H9 (cell line): ENCODE measurements around the gene NME4. TPM values are rescaled to one million over a fixed set of nuclear protein-coding genes. Genes with fewer than 3 reads are reported as not detected.

Experiments used
- DNase-seq: peaks from one replicate; pipeline ENCODE4 v3.0.0-alpha.2; 2017
- H2AFZ ChIP-seq: one replicate; pipeline ENCODE4 v1.6.1; 2013; ENCODE audit warnings: mild to moderate bottlenecking, low read length, control low read depth, moderate library complexity
- H2AK5ac ChIP-seq: 2 replicates; pipeline ENCODE4 v1.6.1; 2013; ENCODE audit warnings: low read length, control low read depth, mixed read lengths; ENCODE audit not compliant: insufficient read length
- H2BK120ac ChIP-seq: one replicate; pipeline ENCODE4 v1.6.1; 2013; ENCODE audit warnings: low read depth, mild to moderate bottlenecking, low read length, control low read depth, inconsistent platforms; ENCODE audit not compliant: poor library complexity, severe bottlenecking
- H2BK12ac ChIP-seq: 2 replicates; pipeline ENCODE4 v1.6.1; 2013; ENCODE audit warnings: low read length, control low read depth, mixed read lengths, low read depth; ENCODE audit not compliant: insufficient read length
- H2BK15ac ChIP-seq: 2 replicates; pipeline ENCODE4 v1.6.1; 2013; ENCODE audit warnings: low read depth, low read length, control low read depth
- H2BK20ac ChIP-seq: one replicate; pipeline ENCODE4 v1.6.1; 2013; ENCODE audit warnings: low read depth, mild to moderate bottlenecking, low read length, control low read depth, inconsistent platforms; ENCODE audit not compliant: poor library complexity, severe bottlenecking
- H2BK5ac ChIP-seq: 2 replicates; pipeline ENCODE4 v1.6.1; 2013; ENCODE audit warnings: low read length, control low read depth, mixed read lengths; ENCODE audit not compliant: insufficient read length
- H3K14ac ChIP-seq: 2 replicates; pipeline ENCODE4 v1.6.1; 2013; ENCODE audit warnings: low read length, control low read depth; ENCODE audit not compliant: insufficient read depth
- H3K18ac ChIP-seq: 2 replicates; pipeline ENCODE4 v1.6.1; 2013; ENCODE audit warnings: low read depth, mild to moderate bottlenecking, mixed read lengths, low read length, control low read depth; ENCODE audit not compliant: insufficient read length
- H3K23ac ChIP-seq: 2 replicates; pipeline ENCODE4 v1.6.1; 2013; ENCODE audit warnings: low read length, control low read depth, mixed read lengths, low read depth; ENCODE audit not compliant: insufficient read length
- H3K23me2 ChIP-seq: 2 replicates; pipeline ENCODE4 v1.6.1; 2013; ENCODE audit warnings: low read depth, mild to moderate bottlenecking, mixed read lengths, low read length, control low read depth; ENCODE audit not compliant: insufficient read length, poor library complexity, severe bottlenecking
- H3K27ac ChIP-seq: 2 replicates; pipeline ENCODE4 v1.5.1; 2013; ENCODE audit warnings: low read length, control low read depth, mixed read lengths, low read depth; ENCODE audit not compliant: insufficient read length
- H3K27me3 ChIP-seq: 2 replicates; pipeline ENCODE4 v1.6.1; 2013; ENCODE audit warnings: low read length, control low read depth, inconsistent platforms; ENCODE audit not compliant: insufficient read depth
- H3K4ac ChIP-seq: 2 replicates; pipeline ENCODE4 v1.6.1; 2013; ENCODE audit warnings: low read depth, mild to moderate bottlenecking, control low read depth, inconsistent platforms, low read length, moderate library complexity
- H3K4me1 ChIP-seq: 2 replicates; pipeline ENCODE4 v1.6.1; 2013; ENCODE audit warnings: low read length, control low read depth, inconsistent platforms; ENCODE audit not compliant: insufficient read depth
- H3K4me2 ChIP-seq: 2 replicates; pipeline ENCODE4 v1.6.1; 2013; ENCODE audit warnings: low read length, control low read depth, mixed read lengths; ENCODE audit not compliant: insufficient read length, insufficient read depth
- H3K56ac ChIP-seq: 2 replicates; pipeline ENCODE4 v1.6.1; 2013; ENCODE audit warnings: low read depth, mild to moderate bottlenecking, mixed read lengths, low read length, control low read depth; ENCODE audit not compliant: insufficient read length
- H3K79me1 ChIP-seq: 2 replicates; pipeline ENCODE4 v1.6.1; 2013; ENCODE audit warnings: low read depth, mild to moderate bottlenecking, moderate library complexity, low read length, control low read depth, inconsistent platforms; ENCODE audit not compliant: insufficient read depth, poor library complexity, severe bottlenecking
- H3K79me2 ChIP-seq: 2 replicates; pipeline ENCODE4 v1.6.1; 2013; ENCODE audit warnings: low read length, control low read depth, inconsistent platforms; ENCODE audit not compliant: insufficient read depth
- H3K9ac ChIP-seq: 2 replicates; pipeline ENCODE4 v1.6.1; 2013; ENCODE audit warnings: low read length, control low read depth, mixed read lengths; ENCODE audit not compliant: insufficient read length; ENCODE audit errors: extremely low read depth
- H3K9me3 ChIP-seq: one replicate; pipeline ENCODE4 v1.6.1; 2013; ENCODE audit warnings: low read depth, low read length, inconsistent platforms; ENCODE audit not compliant: control insufficient read depth
- H3T11ph ChIP-seq: one replicate; pipeline ENCODE4 v1.6.1; 2013; ENCODE audit warnings: mild to moderate bottlenecking, low read length, control low read depth, inconsistent platforms
- H4K20me1 ChIP-seq: one replicate; pipeline ENCODE4 v1.6.1; 2013; ENCODE audit not compliant: control insufficient read depth, insufficient read length, insufficient read depth
- H4K5ac ChIP-seq: 2 replicates; pipeline ENCODE4 v1.6.1; 2013; ENCODE audit warnings: low read depth, mild to moderate bottlenecking, mixed read lengths, low read length, control low read depth; ENCODE audit not compliant: insufficient read length
- H4K8ac ChIP-seq: replicated peaks from 2 replicates; pipeline ENCODE4 v1.6.1; 2013; ENCODE audit warnings: low read length, control low read depth, mixed read lengths, low read depth; ENCODE audit not compliant: insufficient read length
- H4K91ac ChIP-seq: 2 replicates; pipeline ENCODE4 v1.6.1; 2013; ENCODE audit warnings: low read depth, mild to moderate bottlenecking, moderate library complexity, mixed read lengths, low read length, control low read depth; ENCODE audit not compliant: insufficient read length
- H3K27ac Mint-ChIP-seq, 3 experiments: 2 replicates in 2 of 3; 3 replicates in 1 of 3; pipeline ENCODE4 v1.8.0; 2020 to 2021; ENCODE audit warnings: mixed read lengths in 3 of 3, mild to moderate bottlenecking in 1 of 3, moderate library complexity in 1 of 3
- H3K27me3 Mint-ChIP-seq: 2 replicates; pipeline ENCODE4 v1.8.0; 2021; ENCODE audit warnings: low read depth, mild to moderate bottlenecking, moderate library complexity, mixed read lengths
- H3K36me3 Mint-ChIP-seq, 3 experiments: 2 replicates in 2 of 3; 3 replicates in 1 of 3; pipeline ENCODE4 v1.8.0; 2020 to 2021; ENCODE audit warnings: low read depth in 3 of 3, mixed read lengths in 3 of 3; ENCODE audit not compliant: insufficient read depth in 1 of 3
- H3K4me1 Mint-ChIP-seq, 2 experiments: 2 replicates each; pipeline ENCODE4 v1.8.0; 2020; ENCODE audit warnings: mixed read lengths in 2 of 2
- H3K4me3 Mint-ChIP-seq, 2 experiments: 2 replicates in 1 of 2; 3 replicates in 1 of 2; pipeline ENCODE4 v1.8.0; 2020 to 2021; ENCODE audit warnings: mild to moderate bottlenecking in 2 of 2, mixed read lengths in 2 of 2, moderate library complexity in 1 of 2
- H3K9me3 Mint-ChIP-seq, 2 experiments: 2 replicates in 1 of 2; 3 replicates in 1 of 2; pipeline ENCODE4 v1.8.0; 2020; ENCODE audit warnings: mild to moderate bottlenecking in 2 of 2, mixed read lengths in 2 of 2, moderate library complexity in 1 of 2
- WGBS: extraction: QIAGEN DNeasy Blood & Tissue Kit; methylation state at CpG from one replicate; pipeline ENCODE4 v1.1.7; 2013; ENCODE audit warnings: missing lambda C conversion rate, low lambda C conversion rate, mixed read lengths; ENCODE audit not compliant: insufficient read length; ENCODE audit errors: extremely low coverage; 5-methylcytosine and 5-hydroxymethylcytosine counted together
- total RNA-seq: library from RNA; stranded (reverse); gene quantifications from 2 replicates; pipeline ENCODE4 v1.2.1, GENCODE V29; 2021
- TF ChIP-seq, protein P1 (sequence below): fragments of 200-600 bp; sonication (generic); conservative IDR thresholded peaks from 3 replicates; pipeline ENCODE4 v1.8.0; 2021; ENCODE audit warnings: antibody characterized with exemption, mild to moderate bottlenecking

The NME4 gene
- total RNA-seq, 1 experiment from 2014 or later, result 320 TPM

DNA sequence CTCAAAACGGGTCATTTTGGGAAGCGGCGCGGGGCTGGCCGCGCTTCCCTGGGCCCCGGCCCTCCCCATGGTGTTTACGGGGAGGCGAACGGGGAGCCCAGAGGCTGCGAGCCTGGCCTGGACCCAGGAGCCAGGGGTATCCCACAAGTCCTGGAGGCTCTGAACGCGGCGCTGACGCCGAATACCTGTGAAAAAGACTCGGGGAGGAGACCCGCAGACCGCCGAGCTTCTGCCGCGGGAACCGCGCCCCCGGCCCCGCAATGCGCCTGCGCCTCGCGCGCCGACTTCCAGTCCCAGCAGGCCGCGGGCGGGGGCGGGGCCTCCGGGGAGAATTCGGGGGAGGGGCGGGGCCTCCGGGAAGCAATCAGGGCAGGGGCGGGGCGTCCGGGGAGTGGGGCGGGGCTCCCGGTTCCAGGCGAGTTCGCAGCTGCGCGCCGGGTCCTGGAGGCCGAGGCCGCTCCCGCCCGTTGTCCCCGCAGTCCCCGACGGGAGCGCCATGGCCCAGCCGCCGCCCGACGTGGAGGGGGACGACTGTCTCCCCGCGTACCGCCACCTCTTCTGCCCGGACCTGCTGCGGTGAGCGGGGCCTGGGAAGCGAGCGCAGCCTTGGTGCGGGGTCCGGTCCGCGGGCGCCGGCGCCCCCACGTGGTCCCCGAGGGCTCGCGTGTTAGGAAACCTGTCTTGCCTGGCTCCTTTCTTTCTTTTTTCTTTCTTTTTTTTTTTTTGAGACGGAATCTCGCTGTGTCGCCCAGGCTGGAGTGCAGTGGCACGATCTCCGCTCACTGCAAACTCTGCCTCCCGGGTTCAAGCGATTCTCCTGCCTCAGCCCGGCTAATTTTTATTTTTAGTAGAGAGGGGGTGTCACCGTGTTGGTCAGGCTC lies 4.7 kb downstream of the NME4 start, which contains the start of gene DECR2:
TSS of gene DECR2 (plus strand) at position 418 of the 881 bp plus-strand sequence. CDS start at position 497, 79 bp downstream.
- Histone ChIP-seq H3K4ac (no peak within 1 kb of the TSS; the same call in 1 of the 2 replicates), H3K79me2 (no peaks in the 10 kb centered on the region), H4K5ac (no peak within 1 kb of the TSS), H2BK15ac (no peak within 1 kb of the TSS), H3K56ac (no peak within 1 kb of the TSS), H2AFZ (no peak within 1 kb of the TSS), H3K9me3 (no peaks in the 10 kb centered on the region), H3K27ac (no peak within 1 kb of the TSS), H3K27me3 (no peaks in the 10 kb centered on the region), H3K4me1 (peaks cover 2% of the 10 kb centered on the region; the same call in 1 of the 2 replicates), H3K23ac (no peak within 1 kb of the TSS), H4K91ac (no peak within 1 kb of the TSS), H3K79me1 (no peaks in the 10 kb centered on the region), H3K9ac (peak within 1 kb of the TSS; percentile 78), H3K14ac (peak within 1 kb of the TSS; percentile 95), H4K8ac (no peak within 1 kb of the TSS), H3K23me2 (no peaks in the 10 kb centered on the region), H2BK5ac (no peak within 1 kb of the TSS), H2BK20ac (no peak within 1 kb of the TSS), H2BK12ac (no peak within 1 kb of the TSS), H3K18ac (peak within 1 kb of the TSS; percentile 93), H2AK5ac (no peak within 1 kb of the TSS), H2BK120ac (no peak within 1 kb of the TSS), H3K4me2 (peak within 1 kb of the TSS; percentile 36), H3T11ph (no peak within 1 kb of the TSS), H4K20me1 (peaks cover 2% of the 10 kb centered on the region)
- H3K4me1 Mint-ChIP-seq, result peaks cover 14 to 15% of the 10 kb centered on the region in 2 experiments
- WGBS, result no CpG with 5 or more reads among the region's 91 CpGs
- TF ChIP-seq, protein P1, sequence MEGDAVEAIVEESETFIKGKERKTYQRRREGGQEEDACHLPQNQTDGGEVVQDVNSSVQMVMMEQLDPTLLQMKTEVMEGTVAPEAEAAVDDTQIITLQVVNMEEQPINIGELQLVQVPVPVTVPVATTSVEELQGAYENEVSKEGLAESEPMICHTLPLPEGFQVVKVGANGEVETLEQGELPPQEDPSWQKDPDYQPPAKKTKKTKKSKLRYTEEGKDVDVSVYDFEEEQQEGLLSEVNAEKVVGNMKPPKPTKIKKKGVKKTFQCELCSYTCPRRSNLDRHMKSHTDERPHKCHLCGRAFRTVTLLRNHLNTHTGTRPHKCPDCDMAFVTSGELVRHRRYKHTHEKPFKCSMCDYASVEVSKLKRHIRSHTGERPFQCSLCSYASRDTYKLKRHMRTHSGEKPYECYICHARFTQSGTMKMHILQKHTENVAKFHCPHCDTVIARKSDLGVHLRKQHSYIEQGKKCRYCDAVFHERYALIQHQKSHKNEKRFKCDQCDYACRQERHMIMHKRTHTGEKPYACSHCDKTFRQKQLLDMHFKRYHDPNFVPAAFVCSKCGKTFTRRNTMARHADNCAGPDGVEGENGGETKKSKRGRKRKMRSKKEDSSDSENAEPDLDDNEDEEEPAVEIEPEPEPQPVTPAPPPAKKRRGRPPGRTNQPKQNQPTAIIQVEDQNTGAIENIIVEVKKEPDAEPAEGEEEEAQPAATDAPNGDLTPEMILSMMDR, result peak; percentile 54
- DNase-seq, result peak; percentile 93
- H3K27ac Mint-ChIP-seq, result peak within 1 kb of the TSS in 1 of 3 experiments; percentile 49; a peak in 4 of 7 replicates
- H3K36me3 Mint-ChIP-seq, result peaks cover 15 to 23% (median 22%) of the 10 kb centered on the region in 3 experiments
- no peaks in the 10 kb centered on the region for H3K27me3 Mint-ChIP-seq
- H3K9me3 Mint-ChIP-seq, result peaks cover 0 to under 1% of the 10 kb centered on the region in 2 experiments; a peak in 2 of 5 replicates
- H3K4me3 Mint-ChIP-seq, result peak within 1 kb of the TSS; percentile 73 to 81
